HG02884 (cell line): ENCODE results near the gene DIP2C.
"Not testable (repeated sequence)": the region's sequence is repeated elsewhere in the genome, so short reads cannot be mapped to it uniquely, and the experiment has no call there.

Experiments
- ATAC-seq: cut with Tn5 transposase; IDR thresholded peaks from one replicate; pipeline ENCODE4 v1.9.1; 2021; ENCODE audit warnings: mild to moderate bottlenecking, moderate library complexity; ENCODE audit not compliant: unreplicated experiment

Gene DIP2C

GRCh38 chr10:615583-616152 is 73.8 kb downstream of the DIP2C start:
- ATAC-seq, result no peak

DNA sequence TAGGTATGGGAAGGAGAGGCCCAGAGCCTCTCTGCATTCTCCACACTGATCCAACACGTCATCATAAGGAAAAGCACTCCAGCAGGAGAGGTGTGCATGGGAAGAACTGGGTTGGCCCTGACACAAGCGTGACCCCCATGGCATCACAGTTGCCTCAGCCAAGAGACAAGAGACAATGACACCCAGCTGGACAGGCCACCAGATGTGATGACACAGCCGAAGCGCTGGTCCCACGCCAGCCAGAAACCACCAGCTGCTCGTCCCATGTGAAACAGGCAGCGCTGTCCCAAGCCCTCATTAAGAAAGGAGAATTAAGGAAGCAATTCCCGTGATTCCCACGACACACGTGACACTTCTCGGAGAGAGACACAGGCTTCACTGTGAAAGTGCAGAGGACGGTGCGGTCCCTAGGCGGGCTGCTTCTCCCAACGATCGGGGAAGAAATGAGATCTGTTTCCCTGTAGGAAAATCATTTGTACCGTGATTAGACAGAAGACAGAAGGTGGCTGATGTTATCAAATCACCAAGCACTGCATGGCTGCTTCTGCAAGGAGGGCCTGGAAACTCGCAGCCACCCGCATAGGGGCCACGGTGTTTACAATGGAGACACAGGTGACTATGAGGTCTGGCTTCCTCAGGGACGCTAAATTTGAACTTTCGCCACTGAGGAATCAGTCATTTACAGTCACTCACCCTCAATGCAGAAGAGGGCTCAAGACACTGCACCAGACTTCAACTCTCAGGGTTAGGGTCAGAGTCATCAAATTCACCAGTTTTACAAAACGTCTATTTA is 74.5 kb downstream of the DIP2C start:
- ATAC-seq, result no peak

- ATAC-seq, result no peak
These were observed 75.2 kb downstream of the DIP2C start for GRCh38 chr10:614139-614711.

DNA sequence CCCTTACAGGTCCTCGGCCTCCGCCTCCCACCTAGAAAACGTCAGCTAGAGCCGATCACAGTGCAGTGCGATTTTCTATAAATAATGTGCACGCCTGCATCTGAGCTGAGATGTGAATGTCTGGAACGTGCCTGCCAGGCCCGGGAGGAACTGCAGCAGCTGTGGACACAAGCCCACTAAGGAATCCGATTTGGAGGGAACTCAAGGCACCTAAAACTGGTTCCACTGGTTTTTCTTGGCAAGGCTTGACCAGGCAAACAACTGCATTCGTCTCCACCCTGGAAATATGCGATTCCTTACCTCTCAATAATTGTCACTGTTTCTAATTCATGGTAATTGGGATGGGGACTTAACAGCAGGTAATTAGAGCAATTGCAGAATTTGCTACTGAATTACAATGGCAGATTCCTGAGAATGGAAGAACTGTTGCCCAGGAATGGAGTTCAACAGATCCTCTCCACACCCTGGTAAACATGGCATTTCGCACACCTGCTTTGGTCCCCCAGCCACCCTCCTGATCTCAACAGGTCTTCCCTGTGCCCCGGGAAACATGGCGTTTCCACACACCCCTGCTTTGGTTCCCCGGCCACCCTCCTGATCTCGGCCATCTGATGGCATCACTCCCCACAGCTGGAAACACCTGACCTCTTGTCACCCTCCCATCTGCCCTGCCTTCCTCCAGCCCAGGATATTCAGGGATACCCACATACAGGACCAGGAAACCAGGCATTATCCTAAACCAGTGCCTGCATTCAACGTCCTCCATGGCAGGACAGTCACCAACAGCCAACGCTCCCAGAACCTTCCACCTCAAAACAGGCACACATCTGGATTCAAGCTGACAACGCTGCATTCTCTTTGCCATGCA is 76.0 kb downstream of the DIP2C start:
- no peak for ATAC-seq

DNA sequence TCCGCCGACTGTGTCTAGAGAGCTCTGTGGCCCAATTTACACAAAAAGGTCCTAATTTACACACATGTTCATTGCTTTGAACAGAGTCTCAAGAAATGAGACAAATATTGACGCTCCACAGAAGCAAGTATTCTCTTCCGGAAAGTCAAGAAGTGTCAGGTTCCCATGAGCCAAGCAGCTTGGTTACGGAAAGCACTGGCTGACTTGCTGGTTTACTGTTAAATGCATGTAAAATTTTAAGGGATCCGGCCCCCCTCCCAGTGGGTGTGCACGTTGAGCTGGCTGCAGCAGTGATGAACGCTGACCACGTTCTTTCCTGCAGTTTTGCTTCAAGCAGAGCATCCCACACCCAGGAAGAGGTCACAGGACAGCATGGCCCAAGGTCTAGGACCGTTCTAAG is 76.8 kb downstream of the DIP2C start:
- no peak for ATAC-seq

GRCh38 chr10:610642-611305 is 78.7 kb downstream of the DIP2C start:
- not testable (repeated sequence) for ATAC-seq

- no peak for ATAC-seq
These were observed 79.5 kb downstream of the DIP2C start for GRCh38 chr10:609868-610545.

DNA sequence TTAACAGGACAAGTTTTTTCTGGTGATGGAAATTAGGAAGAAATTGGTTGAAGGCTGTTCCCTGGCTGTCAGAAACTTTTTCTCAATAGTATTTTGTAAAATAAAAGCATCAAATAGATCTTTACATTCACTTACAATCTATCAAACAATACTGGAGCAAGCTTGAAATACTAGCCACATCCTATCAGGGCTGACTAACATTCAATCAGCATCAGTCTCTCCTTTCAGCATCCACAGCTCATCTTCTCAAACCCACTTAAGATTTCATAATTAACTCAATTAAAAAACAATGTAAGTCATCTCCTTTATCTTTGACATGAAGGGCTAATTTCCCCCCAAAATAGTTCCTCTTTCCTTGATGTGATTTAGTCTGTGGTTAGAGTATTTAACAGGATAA is 80.2 kb downstream of the DIP2C start:
- ATAC-seq, result no peak

DNA sequence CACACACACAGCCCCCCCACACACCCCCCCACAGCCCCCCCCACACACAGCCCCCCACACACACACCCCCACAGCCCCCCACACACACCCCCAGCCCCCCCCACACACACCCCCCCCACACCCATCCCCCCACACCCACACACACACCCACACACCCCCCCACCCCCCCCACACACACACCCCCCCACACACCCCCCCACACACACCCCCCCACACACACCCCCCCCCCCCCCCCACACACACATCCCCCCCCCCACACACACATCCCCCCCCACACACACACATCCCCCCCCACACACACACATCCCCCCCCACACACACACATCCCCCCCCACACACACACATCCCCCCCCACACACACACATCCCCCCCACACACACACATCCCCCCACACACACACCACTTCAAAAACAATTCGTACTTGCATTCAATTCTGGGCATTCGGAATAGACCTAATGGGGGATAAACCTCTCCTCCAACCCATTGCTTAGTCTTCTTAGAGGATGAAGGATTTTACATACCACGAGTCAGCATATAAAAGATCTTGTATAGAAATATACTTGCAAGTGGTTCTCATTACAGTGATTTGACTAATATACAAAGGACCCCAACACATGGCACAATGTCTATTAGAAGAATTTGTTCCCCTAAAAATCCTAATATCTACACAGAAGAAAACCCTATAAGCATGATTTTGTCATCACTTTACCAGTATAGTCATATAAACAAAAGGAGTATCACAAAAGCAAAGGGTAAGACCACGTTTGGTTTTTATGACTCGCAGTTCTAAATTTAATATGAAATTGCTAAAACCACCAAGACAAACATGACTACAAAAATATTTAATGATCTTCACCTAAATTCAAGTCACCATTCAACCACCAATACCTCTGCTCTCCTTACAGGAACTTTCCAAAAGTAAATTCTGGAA is 80.9 kb downstream of the DIP2C start:
- ATAC-seq, result no peak

- no peak for ATAC-seq
These were observed 81.8 kb downstream of the DIP2C start for GRCh38 chr10:607545-608185.

- no peak for ATAC-seq
These were observed 82.5 kb downstream of the DIP2C start for GRCh38 chr10:606762-607544.

- ATAC-seq, result no peak
These were observed 83.7 kb downstream of the DIP2C start for GRCh38 chr10:605632-606325.

DNA sequence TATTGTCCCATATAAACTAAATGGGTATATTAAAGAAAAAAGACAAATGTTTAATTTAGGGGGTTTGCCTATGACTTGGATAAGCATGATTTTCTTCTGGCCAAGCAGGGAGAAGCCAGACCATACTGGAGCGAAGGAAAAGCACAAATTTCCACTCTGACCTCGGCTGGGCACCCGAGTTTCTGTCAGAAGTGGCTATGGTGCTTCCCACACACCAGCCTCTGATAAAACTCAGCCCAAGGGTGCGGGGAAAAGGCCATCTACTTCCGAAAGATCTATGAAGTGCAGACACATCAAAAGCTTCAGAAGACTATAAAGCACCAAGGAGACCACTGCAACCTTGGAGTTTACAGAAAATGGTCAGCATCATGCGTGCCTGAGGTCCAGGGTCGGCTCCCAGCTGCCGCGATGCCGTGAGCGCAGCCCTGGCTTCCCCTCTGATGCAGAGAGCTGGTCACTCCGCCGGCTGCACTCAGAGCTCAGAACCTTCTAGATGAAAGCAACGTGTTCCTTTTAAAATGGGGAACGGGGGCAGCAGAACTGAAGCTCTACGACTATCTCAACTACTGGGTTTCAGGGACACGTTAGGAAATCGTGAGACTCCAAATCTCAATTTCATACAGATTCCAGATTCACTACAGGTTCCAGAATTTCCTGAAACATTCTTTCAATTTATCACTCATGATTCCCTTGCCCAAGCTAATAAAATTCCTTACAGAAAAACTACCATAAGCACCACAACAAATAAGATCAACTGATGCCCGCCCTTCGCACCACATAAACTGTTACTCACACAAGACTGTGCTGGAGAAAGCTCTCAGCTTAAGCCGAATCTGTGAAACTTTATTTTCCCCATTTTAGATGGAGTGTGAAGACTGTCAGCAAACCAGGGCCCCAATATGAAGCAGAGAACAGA is 84.5 kb downstream of the DIP2C start:
- ATAC-seq, result no peak

DNA sequence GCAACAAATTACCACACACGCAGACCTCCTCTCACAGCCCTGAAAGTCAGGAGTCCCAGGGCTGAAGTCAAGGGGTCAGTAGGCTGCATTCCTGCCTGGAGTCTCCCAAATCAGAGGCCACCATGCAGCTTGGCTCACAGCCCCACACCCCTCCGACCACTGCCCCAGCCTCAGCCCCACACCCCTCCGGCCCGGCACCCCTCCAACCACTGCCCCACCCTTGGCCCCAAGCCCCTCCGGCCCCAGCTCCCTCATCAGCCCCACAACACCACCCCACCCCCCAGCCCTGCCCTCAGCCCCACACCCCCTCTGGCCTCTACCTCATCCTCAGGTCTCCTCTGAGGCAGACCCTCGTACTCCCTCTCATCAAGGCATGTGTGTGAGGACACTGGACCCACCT is 85.7 kb downstream of the DIP2C start:
- no peak for ATAC-seq

GRCh38 chr10:602391-603005 is 87.0 kb downstream of the DIP2C start:
- ATAC-seq, result no peak

GRCh38 chr10:601660-601963 is 87.9 kb downstream of the DIP2C start:
- ATAC-seq, result no peak
